Measurements from ENCODE around the gene ASXL2. TPM values are rescaled to one million over a fixed set of nuclear protein-coding genes. Genes with fewer than 3 reads are reported as not detected.
A peak's percentile ranks its signal among the peaks of the same experiment; 100 is the strongest.

Gene ASXL2
- total and polyA plus RNA-seq, 2 of the 13 experiments (the other 11 are each of a cell fraction or from before 2014, with no cell fraction given) = 12.1 to 19.2 TPM

DNA sequence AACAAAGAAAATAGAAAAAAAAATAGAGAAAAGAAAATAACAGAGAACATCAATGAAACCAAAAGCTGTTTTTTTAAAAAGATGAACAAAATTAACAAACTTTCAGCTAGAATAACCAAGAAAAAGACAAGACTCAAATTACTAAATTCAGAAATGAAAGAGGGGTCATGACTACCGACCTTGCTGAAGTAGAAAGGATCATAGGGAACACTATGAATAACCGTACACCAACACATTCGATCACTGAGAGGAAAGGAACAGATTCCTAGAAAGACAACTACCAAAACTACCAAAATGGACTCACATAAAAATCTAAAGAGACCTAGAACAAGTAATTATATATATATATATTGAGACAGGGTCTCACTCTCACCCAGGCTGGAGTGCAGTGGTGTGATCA is 167.5 kb downstream of the ASXL2 start:
- ATAC-seq (no peak), DNase-seq (ENCODE audit: low spot score) (no peak), FAIRE-seq (no peak)
- CTCF ChIA-PET (ENCODE audit: low intra/inter-chr PET ratio, low total read pairs) = no interaction called here
- H2AFZ ChIP-seq (ENCODE audit: low read length) = no peak overlapping the region
- H3K9me3 ChIP-seq (ENCODE audit: low read length) = no peaks in the 10 kb centered on the region
- no peaks in the 10 kb centered on the region for H3K79me2 ChIP-seq (ENCODE audit: insufficient read depth, low read length)
- POLR2A ChIA-PET = no interaction called here
- no peak overlapping the region for H3K9ac ChIP-seq (ENCODE audit: insufficient read depth, low read depth, low read length)
- no peaks in the 10 kb centered on the region; a peak in 1 of 5 replicates for H3K27me3 ChIP-seq (ENCODE audit: control insufficient read depth in 1 of 2, insufficient read depth in 2 of 2, low read length in 2 of 2)
- H3K36me3 ChIP-seq (replicated peaks in 1 of 2; ENCODE audit: control insufficient read depth in 1 of 2, insufficient read depth in 2 of 2, low read length in 2 of 2) = no peaks in the 10 kb centered on the region
- no peak overlapping the region for H3K27ac ChIP-seq (ENCODE audit: extremely low read length, insufficient read depth, low read length)
- no peaks in the 10 kb centered on the region for H4K20me1 ChIP-seq (ENCODE audit: insufficient read depth, low read length)
- H3K4me3 ChIP-seq (replicated peaks in 1 of 3; ENCODE audit: insufficient read depth in 1 of 3, low read depth in 2 of 3, low read length in 3 of 3) = peak overlapping the region in 1 of 3 experiments; percentile 59; a peak in 1 of 6 replicates
- peak overlapping the region; percentile 72 for H3K4me2 ChIP-seq (ENCODE audit: low read depth, low read length)
- peaks cover 70% of the 10 kb centered on the region for H3K4me1 ChIP-seq (ENCODE audit: insufficient read depth, low read length)
- WGBS (ENCODE audit: low lambda C conversion rate) = 45% methylated on average over 3 of the region's 3 CpGs
- intact Hi-C loops (cut with micrococcal nuclease; ENCODE audit: unreplicated experiment) (no loop called here), in situ Hi-C loops (cut with HindIII; ENCODE audit: extremely low pct_ligation_motif_present, low pct_unique_long_range_greater_than_20kb) (no loop called here)
- no TSS peak for BruUV-seq (replicated peaks)
- TF ChIP-seq ISL2 (CRISPR knock-in tag; IDR thresholded peaks at IDR 0.05) = 0 out of 2 replicates have a peak, but pooled peaks have one; percentile 16
- TF ChIP-seq GZF1 (CRISPR knock-in tag; IDR thresholded peaks at IDR 0.05) = no peak
- no peak for TF ChIP-seq PHB2 (IDR thresholded peaks at IDR 0.05; ENCODE audit: partially characterized antibody)
- TF ChIP-seq TCF7L2 (IDR thresholded peaks at IDR 0.05; ENCODE audit: low read depth, low read length) = no peak
- no peak for TF ChIP-seq ZKSCAN1 (IDR thresholded peaks at IDR 0.05; ENCODE audit: low read length)
- TF ChIP-seq, protein P1, sequence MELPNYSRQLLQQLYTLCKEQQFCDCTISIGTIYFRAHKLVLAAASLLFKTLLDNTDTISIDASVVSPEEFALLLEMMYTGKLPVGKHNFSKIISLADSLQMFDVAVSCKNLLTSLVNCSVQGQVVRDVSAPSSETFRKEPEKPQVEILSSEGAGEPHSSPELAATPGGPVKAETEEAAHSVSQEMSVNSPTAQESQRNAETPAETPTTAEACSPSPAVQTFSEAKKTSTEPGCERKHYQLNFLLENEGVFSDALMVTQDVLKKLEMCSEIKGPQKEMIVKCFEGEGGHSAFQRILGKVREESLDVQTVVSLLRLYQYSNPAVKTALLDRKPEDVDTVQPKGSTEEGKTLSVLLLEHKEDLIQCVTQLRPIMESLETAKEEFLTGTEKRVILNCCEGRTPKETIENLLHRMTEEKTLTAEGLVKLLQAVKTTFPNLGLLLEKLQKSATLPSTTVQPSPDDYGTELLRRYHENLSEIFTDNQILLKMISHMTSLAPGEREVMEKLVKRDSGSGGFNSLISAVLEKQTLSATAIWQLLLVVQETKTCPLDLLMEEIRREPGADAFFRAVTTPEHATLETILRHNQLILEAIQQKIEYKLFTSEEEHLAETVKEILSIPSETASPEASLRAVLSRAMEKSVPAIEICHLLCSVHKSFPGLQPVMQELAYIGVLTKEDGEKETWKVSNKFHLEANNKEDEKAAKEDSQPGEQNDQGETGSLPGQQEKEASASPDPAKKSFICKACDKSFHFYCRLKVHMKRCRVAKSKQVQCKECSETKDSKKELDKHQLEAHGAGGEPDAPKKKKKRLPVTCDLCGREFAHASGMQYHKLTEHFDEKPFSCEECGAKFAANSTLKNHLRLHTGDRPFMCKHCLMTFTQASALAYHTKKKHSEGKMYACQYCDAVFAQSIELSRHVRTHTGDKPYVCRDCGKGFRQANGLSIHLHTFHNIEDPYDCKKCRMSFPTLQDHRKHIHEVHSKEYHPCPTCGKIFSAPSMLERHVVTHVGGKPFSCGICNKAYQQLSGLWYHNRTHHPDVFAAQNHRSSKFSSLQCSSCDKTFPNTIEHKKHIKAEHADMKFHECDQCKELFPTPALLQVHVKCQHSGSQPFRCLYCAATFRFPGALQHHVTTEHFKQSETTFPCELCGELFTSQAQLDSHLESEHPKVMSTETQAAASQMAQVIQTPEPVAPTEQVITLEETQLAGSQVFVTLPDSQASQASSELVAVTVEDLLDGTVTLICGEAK (IDR thresholded peaks at IDR 0.05) = no peak
- TF ChIP-seq, protein P1 (CRISPR knock-in tag; IDR thresholded peaks at IDR 0.05) = no peak
- TF ChIP-seq ZEB1 (IDR thresholded peaks at IDR 0.05; ENCODE audit: insufficient replicate concordance, low read depth) = no peak
- TF ChIP-seq KDM6A (CRISPR knock-in tag; IDR thresholded peaks at IDR 0.05; ENCODE audit: low read depth) = no peak
